Lung (tissue), 12 donors: Measurements from ENCODE around the gene PRKCH. TPM values are rescaled to one million over a fixed set of nuclear protein-coding genes. Genes with fewer than 3 reads are reported as not detected.
A peak's percentile ranks its signal among the peaks of the same experiment; 100 is the strongest.

Experiments used
- ATAC-seq: fragments of 200-7000 bp; cut with Tn5 transposase; one replicate; pipeline ENCODE4 v1.9.1; 2020; ENCODE audit warnings: moderate number of reproducible peaks; ENCODE audit not compliant: insufficient read depth, low FRiP score
- DNase-seq, 3 donors: peaks; one replicate each; pipeline ENCODE4 v3.0.0-alpha.2; 2013 to 2017
- H3K27ac ChIP-seq, 2 donors: one replicate each; pipeline ENCODE4 v1.5.1; 2013; ENCODE audit warnings: mild to moderate bottlenecking in 2 of 2, moderate library complexity in 2 of 2, control low read depth in 1 of 2, inconsistent platforms in 1 of 2, low read depth in 1 of 2, low read length in 1 of 2
- H3K27me3 ChIP-seq, 3 donors: one replicate each; pipeline ENCODE4 v1.5.1; 2013; ENCODE audit warnings: low read length in 2 of 3; ENCODE audit not compliant: control insufficient read depth in 3 of 3, insufficient read depth in 3 of 3
- H3K36me3 ChIP-seq, 4 donors: one replicate each; pipeline ENCODE4 v1.5.1; 2013; ENCODE audit warnings: low read length in 4 of 4, mild to moderate bottlenecking in 1 of 4, moderate library complexity in 1 of 4; ENCODE audit not compliant: control insufficient read depth in 4 of 4, insufficient read depth in 4 of 4
- H3K4me1 ChIP-seq, 5 donors: one replicate each; pipeline ENCODE4 v1.5.1; 2013; ENCODE audit warnings: low read length in 5 of 5, mild to moderate bottlenecking in 2 of 5, moderate library complexity in 1 of 5; ENCODE audit not compliant: control insufficient read depth in 5 of 5, insufficient read depth in 5 of 5
- H3K4me3 ChIP-seq: one replicate; pipeline ENCODE4 v1.5.1; 2013; ENCODE audit warnings: mild to moderate bottlenecking, control low read depth, moderate library complexity
- H3K9ac ChIP-seq, 2 donors: one replicate each; pipeline ENCODE4 v1.5.1; 2013; ENCODE audit warnings: low read length in 2 of 2, control low read depth in 1 of 2; ENCODE audit not compliant: insufficient read depth in 1 of 2
- H3K9me3 ChIP-seq, 4 donors: one replicate each; pipeline ENCODE4 v1.5.1; 2013; ENCODE audit warnings: low read length in 3 of 4, mild to moderate bottlenecking in 1 of 4, moderate library complexity in 1 of 4; ENCODE audit not compliant: control insufficient read depth in 4 of 4, insufficient read depth in 3 of 4
- WGBS, 2 donors: extraction: QIAGEN DNeasy Blood & Tissue Kit; methylation state at CpG; one replicate each; pipeline ENCODE4 v1.1.7; 2013; 5-methylcytosine and 5-hydroxymethylcytosine counted together
- polyA plus RNA-seq, 2 donors: library from polyadenylated mRNA; stranded (reverse); fragments of 200-250 nt; gene quantifications; one replicate each; pipeline ENCODE4 v1.2.1, GENCODE V29; 2013
- total RNA-seq, 2 donors: library from RNA; depleted of rRNA in 1 of 2; stranded (reverse); fragments of >200 nt in 1 of 2; gene quantifications; one replicate each; pipeline ENCODE4 v1.2.1, GENCODE V29; 2014 to 2021
- TF ChIP-seq, protein P1 (sequence below): IDR thresholded peaks from 2 replicates; pipeline ENCODE4 v1.5.1; 2012; ENCODE audit warnings: mild to moderate bottlenecking; ENCODE audit errors: control extremely low read depth, extremely low read depth
- donor health status: control.
- donor health status: control.
- donor health status: Bipolar disorder and iron deficiency.
- donor health status: healthy.
- donor health status: DM: yes; HTN: yes; CAD: no.

PRKCH gene
- total and polyA plus RNA-seq, 4 donors = 12.9 to 126 (median 51.4) TPM

DNA sequence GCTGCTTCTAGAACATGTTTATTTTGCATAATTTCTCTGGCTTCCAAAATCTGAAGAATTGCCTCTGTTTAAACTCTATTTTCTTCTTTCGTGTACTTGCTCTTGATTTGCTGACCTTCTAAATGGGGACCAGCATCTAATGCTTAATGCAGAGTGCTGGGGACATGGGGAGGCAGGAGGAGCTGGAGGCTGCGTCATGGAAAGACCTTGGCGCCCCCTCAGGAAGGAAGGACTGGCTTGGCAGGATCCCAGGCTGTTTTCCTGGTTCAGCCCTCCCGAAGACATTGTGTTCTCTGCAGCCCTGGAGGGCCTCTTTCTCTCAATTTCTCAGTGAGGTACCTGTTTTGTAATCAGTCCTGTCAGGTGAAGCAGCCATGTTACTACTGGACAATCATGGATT is 5.5 kb downstream of the PRKCH start:
- Histone ChIP-seq H3K27ac (peak overlapping the region in 1 of 2 donors; percentile 81), H3K9me3 (no peaks in the 10 kb centered on the region), H3K36me3 (no peaks in the 10 kb centered on the region), H3K27me3 (peaks cover 0 to 21% (median 19%) of the 10 kb centered on the region in 3 donors), H3K4me3 (no peak overlapping the region), H3K9ac (no peak overlapping the region), H3K4me1 (peaks cover 0 to 6% (median 3%) of the 10 kb centered on the region in 5 donors)
- peak; percentile 47 to 76 (median 52) for DNase-seq
- TF ChIP-seq, protein P1, sequence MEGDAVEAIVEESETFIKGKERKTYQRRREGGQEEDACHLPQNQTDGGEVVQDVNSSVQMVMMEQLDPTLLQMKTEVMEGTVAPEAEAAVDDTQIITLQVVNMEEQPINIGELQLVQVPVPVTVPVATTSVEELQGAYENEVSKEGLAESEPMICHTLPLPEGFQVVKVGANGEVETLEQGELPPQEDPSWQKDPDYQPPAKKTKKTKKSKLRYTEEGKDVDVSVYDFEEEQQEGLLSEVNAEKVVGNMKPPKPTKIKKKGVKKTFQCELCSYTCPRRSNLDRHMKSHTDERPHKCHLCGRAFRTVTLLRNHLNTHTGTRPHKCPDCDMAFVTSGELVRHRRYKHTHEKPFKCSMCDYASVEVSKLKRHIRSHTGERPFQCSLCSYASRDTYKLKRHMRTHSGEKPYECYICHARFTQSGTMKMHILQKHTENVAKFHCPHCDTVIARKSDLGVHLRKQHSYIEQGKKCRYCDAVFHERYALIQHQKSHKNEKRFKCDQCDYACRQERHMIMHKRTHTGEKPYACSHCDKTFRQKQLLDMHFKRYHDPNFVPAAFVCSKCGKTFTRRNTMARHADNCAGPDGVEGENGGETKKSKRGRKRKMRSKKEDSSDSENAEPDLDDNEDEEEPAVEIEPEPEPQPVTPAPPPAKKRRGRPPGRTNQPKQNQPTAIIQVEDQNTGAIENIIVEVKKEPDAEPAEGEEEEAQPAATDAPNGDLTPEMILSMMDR = no peak
- no peak for ATAC-seq
- WGBS, 2 donors = 11 to 15% methylated on average over 4 of the region's 4 CpGs

DNA sequence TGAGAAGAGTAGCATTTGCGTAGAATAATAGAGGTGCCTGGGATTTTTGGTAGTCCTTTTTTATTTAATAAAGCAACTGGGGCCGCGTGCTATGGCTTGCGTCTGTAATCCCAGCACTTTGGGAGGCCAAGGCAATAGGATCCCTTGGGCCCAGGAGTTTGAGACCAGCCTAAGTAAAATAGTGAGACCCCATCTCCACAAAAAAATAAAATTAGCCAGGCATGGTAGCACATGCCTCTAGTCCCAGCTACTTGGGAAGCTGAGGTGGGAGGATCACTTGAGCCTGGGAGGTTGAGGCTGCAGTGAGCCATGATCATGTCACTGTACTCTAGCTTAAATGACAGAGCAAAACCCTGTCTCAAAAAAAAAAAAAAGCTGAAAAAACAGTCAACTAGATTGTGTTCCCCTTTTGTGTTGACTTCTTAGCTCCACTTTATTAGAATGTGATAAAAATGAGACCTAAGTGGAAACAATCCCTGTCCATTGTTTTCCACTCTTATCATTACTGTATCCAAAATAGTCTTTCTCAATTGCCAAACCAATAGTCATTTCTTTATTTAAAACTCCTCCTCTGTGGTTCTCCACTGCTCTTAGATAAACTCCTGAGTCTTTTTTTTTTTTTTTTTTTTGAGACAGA is 7.4 kb downstream of the PRKCH start:
- TF ChIP-seq, protein P1 = no peak
- 90 to 94% methylated on average over 4 of the region's 4 CpGs for WGBS, 2 donors
- peaks cover 0 to 4% (median 3%) of the 10 kb centered on the region in 3 donors for H3K27me3 ChIP-seq
- H3K4me1 ChIP-seq = peaks cover 0 to 3% (median 0%) of the 10 kb centered on the region in 5 donors
- DNase-seq (no peak), ATAC-seq (no peak)
- H3K9me3 ChIP-seq = no peaks in the 10 kb centered on the region
- no peak overlapping the region for H3K4me3 ChIP-seq
- no peak overlapping the region for H3K9ac ChIP-seq
- H3K36me3 ChIP-seq = no peaks in the 10 kb centered on the region
- H3K27ac ChIP-seq = peak overlapping the region; percentile 6 to 33

DNA sequence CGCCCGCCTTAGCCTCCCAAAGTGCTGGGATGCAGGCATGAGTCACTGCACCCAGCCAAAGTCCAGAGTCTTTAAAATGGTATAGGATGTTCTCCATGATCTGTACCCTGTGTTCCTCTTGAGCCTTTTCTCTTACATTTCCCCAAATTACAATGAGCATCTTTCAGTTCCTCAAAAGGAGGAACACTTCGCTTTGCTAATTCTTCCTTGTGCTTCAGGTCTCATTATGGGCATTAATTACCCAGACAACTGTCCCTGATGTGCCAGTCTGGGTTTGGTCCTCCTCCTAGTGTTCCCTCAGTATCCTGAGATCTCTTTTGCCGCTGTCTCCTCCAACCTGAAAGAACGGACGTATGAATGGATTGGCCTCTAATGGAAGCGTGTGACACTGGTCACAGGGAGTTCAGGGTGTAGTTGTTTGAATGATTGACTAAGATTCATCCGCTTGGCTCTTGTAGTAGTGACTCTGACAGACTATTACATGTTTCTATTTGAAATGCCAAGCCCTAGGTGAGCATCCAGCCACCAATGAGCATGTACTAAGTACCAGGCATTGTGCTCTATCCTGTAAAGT is 8.2 kb downstream of the PRKCH start:
- DNase-seq (no peak), ATAC-seq (no peak)
- TF ChIP-seq, protein P1 = no peak
- Histone ChIP-seq H3K9ac (no peak overlapping the region), H3K27me3 (no peaks in the 10 kb centered on the region), H3K9me3 (no peaks in the 10 kb centered on the region), H3K27ac (peak overlapping the region; percentile 10 to 42), H3K4me3 (no peak overlapping the region), H3K36me3 (peaks cover 0 to 2% (median 0%) of the 10 kb centered on the region in 4 donors), H3K4me1 (peaks cover 0 to 10% (median 0%) of the 10 kb centered on the region in 5 donors)
- 69 to 82% methylated on average over 8 of the region's 8 CpGs for WGBS, 2 donors
